ENCODE results near the gene GHDC.

GHDC gene

DNA sequence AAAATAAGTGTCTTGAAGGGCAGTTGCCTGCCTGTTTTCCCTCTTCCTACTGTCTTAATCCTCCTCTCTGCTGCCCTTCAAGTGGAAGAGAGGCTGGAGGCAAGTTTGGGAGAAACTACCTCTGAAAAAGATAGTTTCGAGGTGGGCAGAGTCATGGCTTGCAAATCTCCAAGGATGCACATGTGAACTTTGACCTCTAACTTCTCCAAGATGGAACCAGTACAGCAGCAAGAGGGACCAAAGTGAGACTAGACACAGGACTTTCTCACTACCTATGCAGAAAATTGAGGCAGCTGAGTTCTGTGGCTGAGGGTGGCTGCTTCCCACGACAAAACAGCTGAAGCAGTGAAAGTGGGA is 12.5 kb downstream of the GHDC start:
- DNase-seq, result no peak

GRCh38 chr17:42180922-42181850 is 13.1 kb downstream of the GHDC start, which contains the start of gene KCNH4:
TSS of gene KCNH4 (minus strand) at chr17:42181142. CDS start at chr17:42180945, 197 bp downstream.
- peak; percentile 90 for DNase-seq

DNA sequence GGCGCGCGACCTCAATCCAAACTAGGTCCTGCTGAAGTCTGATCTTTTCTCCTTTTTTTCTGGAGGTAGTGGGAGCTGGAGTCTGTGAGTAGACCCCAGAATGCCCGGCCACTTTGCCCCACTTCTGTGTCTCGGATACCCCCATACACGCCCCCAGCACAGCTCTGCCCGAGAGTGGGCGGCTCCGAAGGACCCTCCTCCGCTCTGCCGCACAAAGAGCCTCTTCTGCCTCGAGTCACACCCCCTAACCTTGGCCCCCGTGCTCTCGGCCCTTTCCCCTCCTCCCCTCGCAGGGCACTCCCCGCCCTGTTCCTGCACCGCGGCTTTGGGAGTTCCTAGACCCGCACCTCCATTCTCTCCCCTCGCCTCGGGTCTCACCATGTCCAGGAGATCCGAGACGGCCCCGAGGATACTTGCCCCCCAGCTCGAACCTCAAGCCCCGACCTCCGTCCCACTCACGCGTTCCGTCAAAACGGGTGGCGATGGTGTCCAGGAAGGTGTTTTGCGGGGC is 13.8 kb downstream of the GHDC start:
- DNase-seq, result no peak

- DNase-seq, result peak; percentile 28
Observed at GRCh38 chr17:42179911-42180410, 14.3 kb downstream of the GHDC start.

GRCh38 chr17:42179335-42179734 is 15.0 kb downstream of the GHDC start:
- no peak for DNase-seq

GRCh38 chr17:42178817-42179216 is 15.5 kb downstream of the GHDC start:
- DNase-seq, result no peak

- DNase-seq, result no peak
Observed at GRCh38 chr17:42177684-42178083, 16.6 kb downstream of the GHDC start.

- DNase-seq, result no peak
Observed at GRCh38 chr17:42174126-42174783, 20.0 kb downstream of the GHDC start.

GRCh38 chr17:42171831-42172230 is 22.5 kb downstream of the GHDC start:
- DNase-seq, result no peak

- no peak for DNase-seq
Observed at GRCh38 chr17:42169351-42169750, 24.9 kb downstream of the GHDC start.

- DNase-seq, result no peak
Observed at GRCh38 chr17:42167807-42168206, 26.5 kb downstream of the GHDC start.

DNA sequence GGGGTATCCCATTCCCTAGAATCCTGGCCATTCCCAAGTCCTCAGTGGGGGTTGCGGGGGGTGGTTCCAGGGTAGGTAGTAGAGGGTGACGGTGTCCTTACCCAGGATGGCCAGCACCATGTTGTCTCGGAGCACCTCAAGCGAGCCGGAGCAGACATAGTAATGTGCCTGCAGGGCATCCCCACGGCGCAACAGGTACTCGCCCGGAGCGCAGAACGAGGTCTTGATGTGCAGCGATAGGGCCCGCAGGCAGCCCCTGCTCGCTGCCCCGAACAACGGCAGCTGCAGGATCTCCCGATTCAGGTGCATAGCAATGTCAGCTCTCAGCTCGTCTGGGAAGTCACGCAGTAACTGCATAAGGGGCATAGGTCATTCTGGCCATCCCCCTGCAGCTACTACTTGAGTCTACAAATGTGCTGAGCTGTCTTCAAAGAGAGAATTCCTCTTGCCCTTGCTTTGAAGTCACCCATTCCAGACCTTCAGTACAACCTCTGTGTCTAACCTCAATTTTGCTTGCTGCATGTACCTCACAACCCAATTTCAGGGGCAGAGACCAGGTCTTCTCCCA is 28.0 kb downstream of the GHDC start:
- no peak for DNase-seq

DNA sequence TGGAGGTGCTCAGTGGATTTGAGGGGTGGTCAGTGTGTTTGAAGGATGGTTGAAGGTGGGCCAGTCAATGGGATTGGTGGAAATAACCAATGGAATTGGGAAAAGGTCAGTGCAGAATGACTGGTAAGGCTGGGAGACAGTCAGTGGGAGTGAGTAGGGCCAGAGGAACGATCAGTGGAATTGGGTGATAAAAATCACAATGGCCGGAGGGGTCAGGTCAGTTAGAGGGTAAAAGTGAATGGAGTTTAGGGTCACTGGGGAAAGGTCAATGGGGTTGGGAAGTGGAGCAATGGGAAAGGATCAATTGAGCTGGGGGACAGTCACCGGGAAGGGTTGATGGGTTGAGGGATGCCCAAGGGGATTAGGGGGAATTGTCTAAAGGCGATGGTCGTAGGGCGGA is 28.5 kb downstream of the GHDC start:
- DNase-seq, result no peak

- no peak for DNase-seq
Observed at GRCh38 chr17:42163696-42164407, 30.4 kb downstream of the GHDC start.

DNA sequence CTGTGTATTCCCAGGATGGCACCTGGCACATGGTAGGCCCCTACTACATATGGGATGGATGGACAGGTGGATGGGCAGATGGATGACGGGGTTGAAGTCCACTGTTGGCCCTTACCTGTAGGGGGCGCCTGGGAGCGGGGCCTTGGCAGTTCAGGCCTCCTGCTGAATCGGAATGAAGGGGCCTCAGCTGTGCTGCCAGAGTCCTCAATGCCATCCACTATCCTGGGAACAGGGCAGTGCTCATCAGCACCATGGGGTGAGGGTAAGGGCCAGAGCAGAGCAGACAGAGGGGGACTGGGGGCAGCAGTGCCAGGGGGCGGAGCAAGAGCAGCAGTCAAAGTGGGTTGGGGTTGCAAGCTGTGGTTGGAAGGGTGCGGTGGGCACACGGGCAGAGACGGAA is 31.2 kb downstream of the GHDC start:
- peak; percentile 47 for DNase-seq

DNA sequence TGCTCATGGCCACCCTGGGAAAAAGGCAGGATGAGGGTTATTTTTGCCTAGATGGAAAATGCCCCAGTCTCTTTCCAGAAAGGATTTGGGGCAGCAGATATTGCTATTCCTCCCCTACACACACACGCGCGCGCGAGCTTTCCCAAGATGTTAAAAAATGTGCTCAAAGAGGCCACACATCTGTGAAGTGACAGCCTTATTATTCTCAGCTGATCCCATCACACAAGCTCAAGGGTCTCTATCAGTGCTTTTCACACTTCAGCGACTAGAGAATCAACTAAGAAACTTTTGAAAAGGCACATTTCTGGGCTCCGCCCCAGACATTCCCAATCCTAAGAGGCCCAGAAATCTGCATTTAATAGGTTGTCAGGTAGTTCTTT is 33.8 kb downstream of the GHDC start:
- no peak for DNase-seq

DNA sequence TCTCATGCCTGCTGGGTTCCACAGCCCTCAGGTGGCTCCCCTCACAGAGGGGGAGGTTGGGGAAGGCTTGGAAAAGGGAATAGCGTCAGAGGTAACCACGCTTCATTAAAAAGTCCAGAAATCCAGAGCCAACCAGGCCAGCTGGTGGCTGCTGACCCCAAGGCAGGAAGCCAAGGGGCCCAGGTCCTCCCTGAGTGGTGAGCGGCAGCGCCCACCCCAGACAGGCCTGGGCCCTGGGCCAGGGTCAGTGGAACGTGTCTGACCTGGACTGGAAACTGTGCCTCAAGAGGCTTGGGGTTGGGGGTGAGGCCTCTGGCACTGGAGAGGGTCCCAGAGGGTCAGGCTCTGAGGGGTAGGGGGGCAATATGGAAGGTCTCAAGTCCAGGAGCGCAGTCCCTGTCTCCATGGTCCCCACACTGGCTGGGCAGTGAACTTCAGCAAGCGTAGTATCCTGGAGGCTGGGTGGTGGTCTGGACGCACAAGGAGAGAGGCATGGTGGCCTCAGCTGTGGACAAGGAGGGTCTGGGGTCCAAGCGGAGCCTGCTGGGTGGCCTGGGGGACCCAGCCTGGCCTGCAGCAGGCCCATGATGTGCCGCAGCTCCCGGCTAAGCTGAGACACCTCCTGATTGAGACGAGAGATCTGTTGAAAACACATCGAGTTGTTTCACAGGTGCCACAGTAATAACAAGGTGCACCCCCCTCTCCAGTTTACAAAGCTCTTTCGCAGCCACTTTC is 34.3 kb downstream of the GHDC start:
- DNase-seq, result no peak

- no peak for DNase-seq
Observed at GRCh38 chr17:42155614-42156045, 38.7 kb downstream of the GHDC start.

DNA sequence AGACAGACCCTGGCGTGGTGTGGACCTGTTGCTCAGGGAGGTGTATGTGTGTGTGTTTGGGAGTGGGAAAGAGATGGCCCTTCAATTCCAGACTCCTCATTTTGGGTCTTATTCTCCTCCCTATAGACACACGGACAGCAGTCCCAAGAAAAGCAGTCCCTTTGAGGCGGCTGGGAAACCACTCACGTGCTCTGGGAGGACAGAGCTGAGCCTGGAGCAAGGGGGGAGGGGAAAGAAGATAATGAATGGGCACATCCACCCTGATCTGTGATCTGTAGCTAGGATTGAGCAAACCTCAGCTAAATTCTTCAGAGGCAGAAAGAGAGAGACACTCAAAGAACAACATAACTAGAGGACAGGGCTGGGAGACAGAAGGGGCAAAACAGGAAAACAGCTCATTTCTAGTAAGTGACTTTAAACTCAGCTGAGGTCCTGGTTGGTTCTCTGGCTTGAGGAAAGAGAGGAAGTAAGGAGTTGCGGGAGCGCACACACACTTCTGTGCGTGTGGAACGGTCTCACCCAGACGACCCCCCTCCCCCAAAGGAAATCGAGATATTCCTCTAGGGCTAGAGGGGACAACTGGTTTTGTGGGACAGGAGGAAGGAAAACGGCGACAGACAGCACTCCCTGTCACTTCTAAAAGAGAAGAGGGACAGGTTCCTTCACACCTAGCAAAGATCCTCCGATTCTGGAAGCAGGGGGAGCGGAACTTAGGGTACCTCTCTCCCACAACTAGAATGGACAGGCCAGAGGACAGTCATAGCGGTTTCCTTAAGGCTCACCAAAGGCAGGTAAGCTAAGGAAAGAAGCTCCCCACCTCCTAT is 40.2 kb downstream of the GHDC start:
- DNase-seq, result no peak

- DNase-seq, result no peak
Observed at GRCh38 chr17:42146911-42147607, 47.2 kb downstream of the GHDC start.

All from stimulated activated CD4-positive, alpha-beta T cell treated with anti-CD3 and anti-CD28 coated beads, Interleukin-4, amount 100 ng/mL, for 24 hours (primary cell).